ENCODE results near the gene MINDY4. TPM values are rescaled to one million over a fixed set of nuclear protein-coding genes. Genes with fewer than 3 reads are reported as not detected.

The MINDY4 gene
- polyA plus RNA-seq, 3 donors from 2014 or later: 0.45 to 0.71 TPM; not detected in 1

- H3K36me3 Mint-ChIP-seq: no peaks in the 10 kb centered on the region
- no peak for DNase-seq
- H3K27ac Mint-ChIP-seq: no peak overlapping the region
- H3K9me3 Mint-ChIP-seq: no peaks in the 10 kb centered on the region
- no peak overlapping the region for H3K4me3 Mint-ChIP-seq
- H3K4me1 Mint-ChIP-seq: no peaks in the 10 kb centered on the region
- peaks cover under 1 to 2% (median 1%) of the 10 kb centered on the region in 3 donors for H3K27me3 Mint-ChIP-seq (ENCODE audit: low read depth in 3 of 3)
Observed at GRCh38 chr7:30922596-30922995, 151.4 kb downstream of the MINDY4 start.

- Mint-ChIP-seq H3K27me3 (ENCODE audit: low read depth in 3 of 3) (peaks cover 0 to 3% (median 2%) of the 10 kb centered on the region in 3 donors), H3K4me1 (no peaks in the 10 kb centered on the region), H3K36me3 (no peaks in the 10 kb centered on the region), H3K9me3 (no peaks in the 10 kb centered on the region), H3K4me3 (no peak overlapping the region), H3K27ac (no peak overlapping the region)
- DNase-seq: no peak
Observed at GRCh38 chr7:30923009-30923773, 152.0 kb downstream of the MINDY4 start.

- no peak overlapping the region for H3K27ac Mint-ChIP-seq
- no peak overlapping the region for H3K4me3 Mint-ChIP-seq
- H3K36me3 Mint-ChIP-seq: no peaks in the 10 kb centered on the region
- H3K9me3 Mint-ChIP-seq: no peaks in the 10 kb centered on the region
- H3K27me3 Mint-ChIP-seq (ENCODE audit: low read depth in 3 of 3): peaks cover 0 to 3% (median 2%) of the 10 kb centered on the region in 3 donors
- H3K4me1 Mint-ChIP-seq: no peaks in the 10 kb centered on the region
- DNase-seq: no peak
Observed at GRCh38 chr7:30923774-30924413, 152.7 kb downstream of the MINDY4 start.

GRCh38 chr7:30924624-30925023 lies 153.4 kb downstream of the MINDY4 start:
- DNase-seq: no peak
- H3K27ac Mint-ChIP-seq: no peak overlapping the region
- no peaks in the 10 kb centered on the region for H3K9me3 Mint-ChIP-seq
- H3K4me1 Mint-ChIP-seq: no peaks in the 10 kb centered on the region
- H3K4me3 Mint-ChIP-seq: no peak overlapping the region
- H3K27me3 Mint-ChIP-seq (ENCODE audit: low read depth in 3 of 3): peaks cover 0 to 3% (median 2%) of the 10 kb centered on the region in 3 donors
- no peaks in the 10 kb centered on the region for H3K36me3 Mint-ChIP-seq

- no peak for DNase-seq
- Mint-ChIP-seq H3K36me3 (no peaks in the 10 kb centered on the region), H3K9me3 (no peaks in the 10 kb centered on the region), H3K27ac (no peak overlapping the region), H3K27me3 (ENCODE audit: low read depth in 3 of 3) (peaks cover 0 to 3% (median 0%) of the 10 kb centered on the region in 3 donors), H3K4me1 (no peaks in the 10 kb centered on the region), H3K4me3 (no peak overlapping the region)
Observed at GRCh38 chr7:30925117-30925516, 153.9 kb downstream of the MINDY4 start.

- Mint-ChIP-seq H3K27ac (no peak overlapping the region), H3K9me3 (no peaks in the 10 kb centered on the region)
Observed at GRCh38 chr7:30925913-30926312, 154.7 kb downstream of the MINDY4 start.

DNA sequence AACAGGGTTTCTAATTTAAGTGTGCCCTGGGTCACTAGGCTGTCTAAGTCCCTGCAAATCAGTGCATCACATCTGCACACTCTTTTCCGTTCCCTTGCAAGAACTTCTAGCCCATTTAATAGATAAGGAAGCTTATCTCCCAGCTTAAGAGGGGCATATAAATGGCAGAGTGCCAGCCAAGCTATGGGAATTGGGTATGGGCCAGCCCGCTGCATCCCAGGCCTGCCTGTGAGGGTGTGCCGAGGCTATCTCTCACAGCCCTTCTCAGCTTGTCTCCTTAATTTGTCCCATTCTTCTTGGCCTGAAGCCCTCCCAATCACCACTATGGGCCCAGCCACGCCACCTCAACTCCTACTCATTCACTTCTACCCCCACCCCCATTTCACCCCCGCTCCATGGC lies 155.1 kb downstream of the MINDY4 start:
- Mint-ChIP-seq H3K27me3 (ENCODE audit: low read depth in 3 of 3) (peaks cover 0 to 3% (median 0%) of the 10 kb centered on the region in 3 donors), H3K27ac (no peak overlapping the region), H3K9me3 (no peaks in the 10 kb centered on the region), H3K4me1 (no peaks in the 10 kb centered on the region), H3K4me3 (no peak overlapping the region), H3K36me3 (no peaks in the 10 kb centered on the region)
- no peak for DNase-seq

More at GRCh38 chr7:30925913-30926312, 154.7 kb downstream of the MINDY4 start:
- DNase-seq: no peak
- peaks cover 0 to 3% (median 0%) of the 10 kb centered on the region in 3 donors for H3K27me3 Mint-ChIP-seq (ENCODE audit: low read depth in 3 of 3)
- no peaks in the 10 kb centered on the region for H3K36me3 Mint-ChIP-seq
- H3K4me1 Mint-ChIP-seq: no peaks in the 10 kb centered on the region
- H3K4me3 Mint-ChIP-seq: no peak overlapping the region

DNA sequence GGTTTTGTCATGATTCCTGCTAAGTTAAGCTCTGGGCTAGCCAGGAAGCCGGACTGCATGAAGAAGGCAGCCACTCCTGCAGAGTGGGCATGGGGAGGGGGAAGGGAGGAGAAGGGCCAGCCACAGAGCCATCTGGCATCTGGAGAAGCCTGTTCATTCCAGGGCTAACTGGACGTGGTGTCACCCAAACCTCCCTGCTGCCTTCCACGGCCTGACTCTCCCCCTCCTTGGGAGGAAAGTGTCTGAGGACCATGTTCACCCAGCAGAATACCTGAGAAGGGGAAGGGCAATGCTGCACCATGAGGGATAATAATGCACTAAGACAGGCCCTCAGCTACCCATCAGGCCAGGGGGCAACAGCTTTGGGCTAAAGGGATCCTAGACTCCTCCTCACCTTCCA lies 155.8 kb downstream of the MINDY4 start:
- Mint-ChIP-seq H3K27me3 (ENCODE audit: low read depth in 3 of 3) (peaks cover 0 to 3% (median 0%) of the 10 kb centered on the region in 3 donors), H3K27ac (no peak overlapping the region), H3K36me3 (no peaks in the 10 kb centered on the region), H3K4me3 (no peak overlapping the region), H3K4me1 (no peaks in the 10 kb centered on the region), H3K9me3 (no peaks in the 10 kb centered on the region)
- DNase-seq: no peak

DNA sequence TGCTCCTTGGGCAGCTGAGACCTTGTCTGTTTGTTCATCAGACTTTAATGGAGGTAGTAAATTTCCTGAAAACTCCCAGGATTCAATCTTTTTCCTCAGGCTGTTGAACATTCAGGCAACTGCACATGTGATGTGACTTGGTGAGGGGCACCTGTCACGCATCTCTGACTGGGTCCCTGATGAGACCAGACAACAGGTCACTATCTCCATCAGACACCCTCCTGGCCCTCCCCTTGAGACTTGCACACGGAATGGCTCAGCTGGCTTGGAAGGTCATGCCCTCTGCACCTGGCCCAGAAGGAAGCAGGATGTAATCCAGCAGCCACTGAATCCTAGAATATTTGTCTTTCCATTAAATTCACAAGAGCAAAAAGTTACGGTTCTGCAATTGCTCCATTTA lies 156.3 kb downstream of the MINDY4 start:
- DNase-seq: no peak
- Mint-ChIP-seq H3K9me3 (no peaks in the 10 kb centered on the region), H3K36me3 (no peaks in the 10 kb centered on the region), H3K27me3 (ENCODE audit: low read depth in 3 of 3) (peaks cover 0 to 3% (median 1%) of the 10 kb centered on the region in 3 donors), H3K27ac (no peak overlapping the region), H3K4me1 (no peaks in the 10 kb centered on the region), H3K4me3 (no peak overlapping the region)

- Mint-ChIP-seq H3K4me3 (no peak overlapping the region), H3K27ac (no peak overlapping the region), H3K36me3 (no peaks in the 10 kb centered on the region), H3K9me3 (no peaks in the 10 kb centered on the region), H3K27me3 (ENCODE audit: low read depth in 3 of 3) (peaks cover 0 to 3% (median 1%) of the 10 kb centered on the region in 3 donors), H3K4me1 (no peaks in the 10 kb centered on the region)
- no peak for DNase-seq
Observed at GRCh38 chr7:30928254-30928872, 157.1 kb downstream of the MINDY4 start.

GRCh38 chr7:30929686-30930085 lies 158.5 kb downstream of the MINDY4 start:
- H3K9me3 Mint-ChIP-seq: no peaks in the 10 kb centered on the region
- H3K4me1 Mint-ChIP-seq: no peaks in the 10 kb centered on the region
- DNase-seq: no peak
- H3K36me3 Mint-ChIP-seq: no peaks in the 10 kb centered on the region
- no peak overlapping the region for H3K27ac Mint-ChIP-seq
- peaks cover 0 to 3% (median 1%) of the 10 kb centered on the region in 3 donors for H3K27me3 Mint-ChIP-seq (ENCODE audit: low read depth in 3 of 3)
- H3K4me3 Mint-ChIP-seq: no peak overlapping the region

DNA sequence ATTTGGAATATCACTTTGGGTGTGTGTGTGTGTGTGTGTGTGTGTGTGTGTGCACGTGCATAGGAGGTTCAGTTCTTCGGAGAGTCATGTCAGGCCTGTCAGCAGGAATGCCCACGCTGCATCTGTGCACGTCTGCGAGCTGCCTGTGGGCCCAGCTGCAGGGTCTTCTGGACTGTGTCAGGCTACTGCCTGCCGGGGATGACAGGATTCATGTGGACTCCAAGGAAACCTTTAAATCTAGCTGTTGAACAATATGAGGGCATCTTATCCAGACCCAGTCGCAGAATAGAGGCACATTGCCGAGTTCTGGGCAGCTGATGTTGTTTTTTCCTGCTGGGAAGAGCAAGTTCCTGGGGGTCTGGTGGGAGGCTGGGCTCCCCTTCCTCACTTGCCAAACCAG lies 159.4 kb downstream of the MINDY4 start:
- Mint-ChIP-seq H3K4me1 (no peaks in the 10 kb centered on the region), H3K4me3 (no peak overlapping the region), H3K27me3 (ENCODE audit: low read depth in 3 of 3) (peaks cover 0 to 3% (median 1%) of the 10 kb centered on the region in 3 donors), H3K36me3 (no peaks in the 10 kb centered on the region), H3K9me3 (no peaks in the 10 kb centered on the region), H3K27ac (no peak overlapping the region)
- DNase-seq: no peak

- no peak for DNase-seq
Observed at GRCh38 chr7:30931161-30931928, 160.1 kb downstream of the MINDY4 start.

More at GRCh38 chr7:30931161-30931928, 160.1 kb downstream of the MINDY4 start:
- peaks cover 0 to 4% (median 1%) of the 10 kb centered on the region in 3 donors for H3K27me3 Mint-ChIP-seq (ENCODE audit: low read depth in 3 of 3)
- no peak overlapping the region for H3K27ac Mint-ChIP-seq
- no peaks in the 10 kb centered on the region for H3K9me3 Mint-ChIP-seq
- no peak overlapping the region for H3K4me3 Mint-ChIP-seq
- H3K36me3 Mint-ChIP-seq: no peaks in the 10 kb centered on the region
- no peaks in the 10 kb centered on the region for H3K4me1 Mint-ChIP-seq
